NT2/D1 (cell line): Measurements from ENCODE around the gene ID2.
A peak's percentile ranks its signal among the peaks of the same experiment; 100 is the strongest.

Experiments used
- DNase-seq: peaks from one replicate; pipeline ENCODE4 v3.0.0-alpha.2; 2011; ENCODE audit warnings: low read depth, low spot score
- H3K27me3 ChIP-seq: 2 replicates; pipeline ENCODE4 v1.6.0; 2011; ENCODE audit warnings: mild to moderate bottlenecking; ENCODE audit not compliant: insufficient read length, insufficient read depth
- H3K36me3 ChIP-seq: 2 replicates; pipeline ENCODE4 v1.6.1; 2011; ENCODE audit warnings: mild to moderate bottlenecking, low read length, mixed read lengths; ENCODE audit not compliant: insufficient read depth, insufficient read length
- H3K4me1 ChIP-seq: 2 replicates; pipeline ENCODE4 v1.5.1; 2011; ENCODE audit not compliant: insufficient read depth, insufficient read length
- H3K4me3 ChIP-seq: 2 replicates; pipeline ENCODE4 v1.5.1; 2011; ENCODE audit warnings: low read depth; ENCODE audit not compliant: insufficient read length
- H3K9ac ChIP-seq: 2 replicates; pipeline ENCODE4 v1.6.0; 2011; ENCODE audit warnings: low read depth; ENCODE audit not compliant: insufficient read length
- H3K9me3 ChIP-seq: 2 replicates; pipeline ENCODE4 v1.5.1; 2011; ENCODE audit warnings: mild to moderate bottlenecking, low read length; ENCODE audit not compliant: insufficient read depth
- SUZ12 ChIP-seq: IDR thresholded peaks from 2 replicates; pipeline ENCODE4 v1.6.1; 2011; ENCODE audit not compliant: insufficient read length, insufficient read depth; ENCODE audit errors: extremely low read depth
- YY1 ChIP-seq: IDR thresholded peaks from 2 replicates; pipeline ENCODE4 v1.6.1; 2011; ENCODE audit not compliant: insufficient read length, insufficient read depth
- ZNF274 ChIP-seq: IDR thresholded peaks from 2 replicates; pipeline ENCODE4 v1.6.1; 2011; ENCODE audit warnings: mild to moderate bottlenecking, low read depth, low read length

The ID2 gene

DNA sequence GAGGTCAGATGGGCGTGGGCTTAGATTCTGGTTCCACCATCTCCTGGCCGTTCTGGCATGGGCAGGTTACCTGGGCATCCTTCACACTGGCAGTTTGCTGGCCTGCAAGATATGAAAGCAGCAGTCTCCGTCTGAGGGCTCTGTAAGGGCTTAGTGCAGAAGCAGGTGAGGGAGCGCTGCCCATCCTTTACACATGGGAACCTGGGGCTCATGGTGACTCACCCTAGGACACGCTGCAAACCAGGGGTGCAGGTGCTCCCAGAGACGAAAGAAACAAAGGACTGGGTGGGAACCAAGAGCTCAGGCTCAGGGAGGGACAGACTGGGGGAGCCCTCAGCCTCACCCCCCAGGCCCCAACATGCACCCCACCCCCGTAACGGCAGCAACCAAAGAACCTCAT, 10.7 kb upstream of the ID2 start:
- Histone ChIP-seq H3K27me3 (no peaks in the 10 kb centered on the region), H3K4me1 (no peaks in the 10 kb centered on the region), H3K9ac (no peak overlapping the region), H3K4me3 (no peak overlapping the region), H3K36me3 (no peaks in the 10 kb centered on the region), H3K9me3 (peaks cover 30% of the 10 kb centered on the region)
- no peak for DNase-seq
- no peak for TF ChIP-seq YY1
- TF ChIP-seq ZNF274: no peak
- no peak for TF ChIP-seq SUZ12

DNA sequence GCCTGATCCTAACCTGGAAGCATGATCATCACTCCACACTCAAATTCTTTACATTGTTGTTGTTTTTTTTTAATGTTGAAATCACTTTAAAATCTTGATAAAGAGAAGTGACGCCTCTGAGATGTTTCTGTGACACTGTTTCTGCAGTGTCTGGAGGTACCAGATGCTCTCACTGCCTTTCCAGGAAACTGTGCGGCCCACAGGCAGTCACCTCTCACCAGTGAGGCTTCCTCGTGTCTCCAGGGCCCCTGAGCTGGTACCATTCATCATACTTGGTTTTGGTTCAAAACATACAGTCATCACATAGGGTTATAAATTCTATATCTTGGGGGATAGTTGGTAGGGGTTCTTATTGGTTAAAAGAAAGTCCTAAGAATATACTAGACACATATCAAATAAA, 10.1 kb upstream of the ID2 start:
- no peaks in the 10 kb centered on the region for H3K27me3 ChIP-seq
- H3K9me3 ChIP-seq: peaks cover 35% of the 10 kb centered on the region
- H3K4me1 ChIP-seq: peaks cover under 1% of the 10 kb centered on the region
- H3K9ac ChIP-seq: no peak overlapping the region
- no peak for DNase-seq
- H3K36me3 ChIP-seq: no peaks in the 10 kb centered on the region
- TF ChIP-seq SUZ12 (no peak), YY1 (no peak), ZNF274 (no peak)
- H3K4me3 ChIP-seq: no peak overlapping the region

DNA sequence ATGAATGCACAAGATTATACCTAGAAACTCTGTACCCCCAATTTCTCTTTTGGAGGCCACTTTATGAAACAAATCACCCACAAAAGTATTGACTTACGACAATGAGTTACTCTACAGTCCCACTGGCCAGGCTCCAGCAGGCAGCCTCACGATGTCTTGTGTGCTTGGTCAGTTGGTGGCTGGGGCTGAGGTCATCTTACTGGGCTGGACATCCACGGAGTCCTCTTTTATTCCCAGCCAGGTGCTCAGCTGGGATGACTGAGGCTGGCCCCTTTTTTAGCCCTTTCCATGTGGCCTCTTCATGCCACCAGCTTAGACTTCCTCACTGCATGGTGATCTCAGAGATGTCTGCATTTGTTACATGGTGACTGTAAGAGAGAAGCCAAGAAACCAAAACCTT, 8.9 kb upstream of the ID2 start:
- no peaks in the 10 kb centered on the region for H3K36me3 ChIP-seq
- no peak for DNase-seq
- no peak overlapping the region for H3K9ac ChIP-seq
- no peak for TF ChIP-seq YY1
- TF ChIP-seq ZNF274: no peak
- peaks cover 1% of the 10 kb centered on the region for H3K4me1 ChIP-seq
- H3K4me3 ChIP-seq: no peak overlapping the region
- H3K9me3 ChIP-seq: peaks cover 35% of the 10 kb centered on the region
- H3K27me3 ChIP-seq: no peaks in the 10 kb centered on the region

DNA sequence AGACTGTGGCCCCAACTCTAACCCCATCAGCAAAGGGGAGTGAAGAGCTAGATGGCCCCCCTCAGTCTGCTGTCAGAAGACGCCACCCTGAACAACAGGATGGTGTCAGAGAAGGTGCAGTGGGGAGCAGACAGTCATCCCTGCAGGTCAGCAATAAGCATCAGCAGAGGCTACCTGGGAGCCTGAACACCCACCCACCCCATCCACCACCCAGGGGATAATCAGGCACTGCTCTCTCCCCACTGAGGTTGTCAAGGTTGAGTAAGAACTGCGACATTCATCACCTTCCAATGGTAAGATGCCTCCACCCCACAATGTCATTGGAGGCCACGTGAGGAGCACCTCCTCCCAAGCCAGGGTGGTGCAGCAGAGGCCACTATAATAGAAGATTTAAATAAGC, 8.5 kb upstream of the ID2 start:
- H3K27me3 ChIP-seq: no peaks in the 10 kb centered on the region

DNA sequence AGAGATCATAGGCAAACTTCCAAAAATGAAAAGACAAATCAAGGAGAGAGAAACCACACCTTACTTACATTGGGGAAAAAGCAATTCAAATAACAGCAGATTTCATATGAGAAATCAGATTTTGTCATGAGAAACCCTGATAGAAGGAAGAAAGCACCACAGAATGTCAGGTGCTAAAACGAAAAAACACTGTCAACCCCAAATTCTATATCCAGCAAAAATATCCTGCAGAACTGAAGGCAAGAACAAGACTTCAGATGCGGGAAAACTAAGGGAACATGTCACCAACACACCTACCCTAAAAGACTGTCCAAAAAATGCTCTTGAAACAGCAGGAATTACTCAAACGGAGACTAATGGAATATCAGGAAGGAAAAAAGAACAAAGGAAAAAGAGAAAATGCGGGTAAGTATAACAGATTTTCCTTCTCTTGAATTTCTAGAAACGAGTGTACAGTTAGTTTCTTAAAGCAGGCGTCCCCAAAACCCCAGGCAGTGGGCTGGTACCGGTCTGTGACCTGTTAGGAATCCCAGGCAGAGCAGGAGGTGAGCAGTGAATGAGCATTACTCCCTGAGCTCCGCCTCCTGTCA, 7.3 kb upstream of the ID2 start:
- TF ChIP-seq SUZ12: no peak
- no peak for TF ChIP-seq ZNF274
- no peak for TF ChIP-seq YY1
- no peak for DNase-seq
- Histone ChIP-seq H3K9ac (no peak overlapping the region), H3K4me3 (no peak overlapping the region), H3K27me3 (no peaks in the 10 kb centered on the region), H3K9me3 (peaks cover 35% of the 10 kb centered on the region), H3K4me1 (peaks cover 1% of the 10 kb centered on the region), H3K36me3 (no peaks in the 10 kb centered on the region)

More for the DNA sequence above, 8.5 kb upstream of the ID2 start:
- TF ChIP-seq SUZ12 (no peak), ZNF274 (no peak), YY1 (no peak)
- peaks cover 35% of the 10 kb centered on the region for H3K9me3 ChIP-seq
- no peak for DNase-seq
- H3K4me1 ChIP-seq: peaks cover 1% of the 10 kb centered on the region
- no peak overlapping the region for H3K9ac ChIP-seq
- no peaks in the 10 kb centered on the region for H3K36me3 ChIP-seq
- no peak overlapping the region for H3K4me3 ChIP-seq

DNA sequence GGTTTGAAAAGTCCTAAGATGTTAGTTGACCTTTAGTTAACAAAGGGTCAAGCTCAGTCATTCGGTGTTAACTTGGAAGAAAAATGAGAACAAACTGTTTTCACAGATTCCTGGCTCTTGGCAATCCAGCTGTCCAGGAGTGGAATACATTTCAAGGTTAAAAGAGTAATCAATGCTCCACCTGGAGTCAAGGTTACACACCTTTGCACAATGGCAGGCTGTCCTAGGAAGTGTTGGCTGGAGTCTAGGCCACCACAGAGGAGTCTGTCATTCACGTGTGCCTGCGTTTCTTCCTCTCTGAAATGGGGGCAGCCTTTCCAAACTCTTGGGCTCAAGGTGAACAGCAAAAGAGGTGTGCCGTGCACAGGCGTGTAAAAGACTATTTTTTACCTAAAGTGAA, 6.3 kb upstream of the ID2 start:
- no peak overlapping the region for H3K9ac ChIP-seq
- H3K4me1 ChIP-seq: peaks cover 6% of the 10 kb centered on the region
- no peak overlapping the region for H3K4me3 ChIP-seq
- no peak for DNase-seq
- H3K9me3 ChIP-seq: peaks cover 45% of the 10 kb centered on the region
- H3K27me3 ChIP-seq: no peaks in the 10 kb centered on the region
- no peak for TF ChIP-seq SUZ12
- no peak for TF ChIP-seq ZNF274
- no peak for TF ChIP-seq YY1
- H3K36me3 ChIP-seq: no peaks in the 10 kb centered on the region

DNA sequence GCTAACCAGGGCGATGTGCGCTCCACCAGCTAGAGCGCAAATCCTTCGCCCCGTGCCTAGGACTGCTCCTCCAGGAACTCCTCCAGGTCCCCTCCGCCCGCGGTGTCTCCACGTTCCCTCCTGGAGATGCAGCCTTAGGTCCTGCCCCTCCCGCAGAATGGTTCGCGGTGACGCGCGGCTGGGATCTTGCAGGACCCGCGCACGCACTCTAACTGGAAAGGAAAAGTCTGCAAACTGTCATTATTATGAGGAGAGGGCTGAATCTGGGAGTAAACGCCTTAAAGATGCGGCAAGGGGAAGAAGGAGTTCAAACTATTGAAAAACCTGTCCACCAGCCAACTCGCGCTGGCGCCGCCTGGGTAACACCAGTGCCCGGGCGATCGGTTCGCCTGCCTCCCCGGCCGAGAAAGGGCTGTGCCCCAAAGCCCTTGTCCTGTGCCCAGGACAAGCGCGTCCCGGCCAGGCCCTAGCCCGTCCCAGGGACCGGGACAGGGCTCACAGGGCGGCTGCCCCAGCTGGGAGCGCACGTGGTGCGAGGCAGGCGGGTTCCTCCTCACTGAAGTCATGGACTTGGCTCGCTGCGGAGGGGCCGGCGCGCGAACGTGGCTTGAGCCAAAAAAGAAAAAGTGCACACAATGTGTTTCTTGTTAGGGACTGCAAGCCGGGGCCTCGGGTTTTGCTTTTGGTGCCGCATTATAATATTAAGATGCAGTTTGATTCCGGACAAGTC, 5.5 kb upstream of the ID2 start:
- H3K36me3 ChIP-seq: no peaks in the 10 kb centered on the region
- TF ChIP-seq YY1: no peak
- no peak for TF ChIP-seq SUZ12
- no peak for TF ChIP-seq ZNF274
- no peak for DNase-seq
- peaks cover 49% of the 10 kb centered on the region for H3K9me3 ChIP-seq
- H3K9ac ChIP-seq: peak overlapping the region; percentile 36
- no peaks in the 10 kb centered on the region for H3K27me3 ChIP-seq
- H3K4me1 ChIP-seq: peaks cover 6% of the 10 kb centered on the region
- no peak overlapping the region for H3K4me3 ChIP-seq
